Tibial nerve (tissue), 3 donors: ENCODE results near the gene DDX55.
"Not testable (repeated sequence)": the region's sequence is repeated elsewhere in the genome, so short reads cannot be mapped to it uniquely, and the experiment has no call there.

Experiments
- POLR2A ChIP-seq, 2 donors: fragments of 450-650 bp; IDR thresholded peaks; one replicate each; pipeline ENCODE4 v1.6.1; 2017; ENCODE audit warnings: antibody characterized with exemption in 2 of 2, mild to moderate bottlenecking in 2 of 2, moderate library complexity in 2 of 2
- TF ChIP-seq, protein P1 (sequence below), 5 experiments: fragments of 200-600 bp in 3 of 5; fragments of 450-650 bp in 2 of 5; sonication (generic) in 3 of 5; IDR thresholded peaks; one replicate each; pipeline ENCODE4 v1.5.1; 2016 to 2019; ENCODE audit warnings: antibody characterized with exemption in 5 of 5, mild to moderate bottlenecking in 3 of 5, moderate library complexity in 2 of 5

DNA sequence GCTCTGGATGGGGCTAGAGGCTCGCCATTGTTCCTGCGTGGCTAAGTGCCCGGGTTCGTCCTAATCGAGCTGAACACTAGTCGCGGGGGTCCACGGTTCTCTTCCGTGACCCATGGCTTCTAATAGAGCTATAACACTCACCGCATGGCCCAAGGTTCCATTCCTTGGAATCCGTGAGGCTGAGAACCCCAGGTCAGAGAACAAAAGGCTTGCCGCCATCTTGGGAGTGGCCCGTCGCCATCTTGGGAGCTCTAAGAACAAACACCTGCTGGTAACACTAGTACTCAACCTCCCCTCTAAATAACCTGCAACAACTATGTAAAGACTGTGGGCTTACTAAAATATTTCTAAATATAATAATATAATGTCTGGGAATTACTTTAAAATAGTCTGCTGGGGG is 43.4 kb upstream of the DDX55 start:
- not testable (repeated sequence) for TF ChIP-seq POLR2A (IDR thresholded peaks at IDR 0.05)
- TF ChIP-seq, protein P1, sequence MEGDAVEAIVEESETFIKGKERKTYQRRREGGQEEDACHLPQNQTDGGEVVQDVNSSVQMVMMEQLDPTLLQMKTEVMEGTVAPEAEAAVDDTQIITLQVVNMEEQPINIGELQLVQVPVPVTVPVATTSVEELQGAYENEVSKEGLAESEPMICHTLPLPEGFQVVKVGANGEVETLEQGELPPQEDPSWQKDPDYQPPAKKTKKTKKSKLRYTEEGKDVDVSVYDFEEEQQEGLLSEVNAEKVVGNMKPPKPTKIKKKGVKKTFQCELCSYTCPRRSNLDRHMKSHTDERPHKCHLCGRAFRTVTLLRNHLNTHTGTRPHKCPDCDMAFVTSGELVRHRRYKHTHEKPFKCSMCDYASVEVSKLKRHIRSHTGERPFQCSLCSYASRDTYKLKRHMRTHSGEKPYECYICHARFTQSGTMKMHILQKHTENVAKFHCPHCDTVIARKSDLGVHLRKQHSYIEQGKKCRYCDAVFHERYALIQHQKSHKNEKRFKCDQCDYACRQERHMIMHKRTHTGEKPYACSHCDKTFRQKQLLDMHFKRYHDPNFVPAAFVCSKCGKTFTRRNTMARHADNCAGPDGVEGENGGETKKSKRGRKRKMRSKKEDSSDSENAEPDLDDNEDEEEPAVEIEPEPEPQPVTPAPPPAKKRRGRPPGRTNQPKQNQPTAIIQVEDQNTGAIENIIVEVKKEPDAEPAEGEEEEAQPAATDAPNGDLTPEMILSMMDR (IDR thresholded peaks at IDR 0.05) = not testable (repeated sequence)
